ENCODE data around the gene ZFY.
"Not testable (repeated sequence)": the region's sequence is repeated elsewhere in the genome, so short reads cannot be mapped to it uniquely, and the experiment has no call there.

DNA sequence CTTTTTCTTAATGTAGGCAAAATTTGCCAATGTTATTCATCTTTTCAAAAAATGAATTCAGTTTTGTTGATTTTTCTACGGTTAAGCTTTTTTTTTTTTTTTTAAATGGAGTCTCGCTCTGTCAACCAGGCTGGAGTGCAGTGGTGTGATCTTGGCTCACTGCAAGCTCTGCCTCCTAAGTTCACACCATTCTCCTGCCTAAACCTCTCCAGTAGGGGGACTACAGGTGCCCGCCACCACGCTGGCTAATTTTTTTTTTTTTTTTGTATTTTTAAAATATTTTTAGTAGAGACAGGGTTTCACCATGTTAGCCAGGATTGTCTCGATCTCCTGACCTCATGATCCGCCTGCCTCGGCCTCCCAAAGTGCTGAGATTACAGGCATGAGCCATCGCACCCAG, 52.0 kb downstream of the ZFY start:
- TF ChIP-seq, protein P1, sequence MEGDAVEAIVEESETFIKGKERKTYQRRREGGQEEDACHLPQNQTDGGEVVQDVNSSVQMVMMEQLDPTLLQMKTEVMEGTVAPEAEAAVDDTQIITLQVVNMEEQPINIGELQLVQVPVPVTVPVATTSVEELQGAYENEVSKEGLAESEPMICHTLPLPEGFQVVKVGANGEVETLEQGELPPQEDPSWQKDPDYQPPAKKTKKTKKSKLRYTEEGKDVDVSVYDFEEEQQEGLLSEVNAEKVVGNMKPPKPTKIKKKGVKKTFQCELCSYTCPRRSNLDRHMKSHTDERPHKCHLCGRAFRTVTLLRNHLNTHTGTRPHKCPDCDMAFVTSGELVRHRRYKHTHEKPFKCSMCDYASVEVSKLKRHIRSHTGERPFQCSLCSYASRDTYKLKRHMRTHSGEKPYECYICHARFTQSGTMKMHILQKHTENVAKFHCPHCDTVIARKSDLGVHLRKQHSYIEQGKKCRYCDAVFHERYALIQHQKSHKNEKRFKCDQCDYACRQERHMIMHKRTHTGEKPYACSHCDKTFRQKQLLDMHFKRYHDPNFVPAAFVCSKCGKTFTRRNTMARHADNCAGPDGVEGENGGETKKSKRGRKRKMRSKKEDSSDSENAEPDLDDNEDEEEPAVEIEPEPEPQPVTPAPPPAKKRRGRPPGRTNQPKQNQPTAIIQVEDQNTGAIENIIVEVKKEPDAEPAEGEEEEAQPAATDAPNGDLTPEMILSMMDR (IDR thresholded peaks at IDR 0.05) = not testable (repeated sequence)
- not testable (repeated sequence) for TF ChIP-seq POLR2AphosphoS5, POLR2A (IDR thresholded peaks at IDR 0.05)

All from suprapubic skin (tissue), 4 donors.